ENCODE measurements around the gene NEUROD1.

Gene NEUROD1

DNA sequence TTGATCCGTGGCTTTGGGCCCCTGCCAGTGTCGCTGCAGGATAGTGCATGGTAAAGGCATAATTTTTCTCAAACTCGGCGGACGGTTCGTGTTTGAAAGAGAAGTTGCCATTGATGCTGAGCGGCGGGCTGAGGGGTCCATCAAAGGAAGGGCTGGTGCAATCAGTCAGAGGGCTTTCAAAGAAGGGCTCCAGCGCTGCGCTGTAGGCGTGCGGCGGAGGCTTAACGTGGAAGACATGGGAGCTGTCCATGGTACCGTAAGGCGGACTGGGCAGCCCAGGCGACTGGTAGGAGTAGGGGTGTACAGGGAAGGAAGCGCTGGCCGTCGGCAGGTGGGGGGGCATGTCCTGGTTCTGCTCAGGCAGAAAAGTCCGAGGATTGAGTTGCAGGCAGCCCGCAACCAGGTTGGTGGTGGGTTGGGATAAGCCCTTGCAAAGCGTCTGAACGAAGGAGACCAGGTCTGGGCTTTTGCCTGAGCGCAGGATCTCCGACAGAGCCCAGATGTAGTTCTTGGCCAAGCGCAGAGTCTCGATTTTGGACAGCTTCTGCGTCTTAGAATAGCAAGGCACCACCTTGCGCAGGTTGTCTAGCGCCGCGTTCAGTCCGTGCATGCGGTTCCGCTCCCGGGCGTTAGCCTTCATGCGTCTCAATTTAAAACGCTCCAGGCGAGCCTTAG lies 2.3 kb downstream of the NEUROD1 start:
- H3K4me3 ChIP-seq (IDR thresholded peaks at IDR 0.05; ENCODE audit: insufficient read depth, low read depth, low read length) = no peak overlapping the region
- no peaks in the 10 kb centered on the region for H3K36me3 ChIP-seq (ENCODE audit: insufficient read depth)
- H3K79me2 ChIP-seq (ENCODE audit: insufficient read depth, low read depth) = no peaks in the 10 kb centered on the region
- H3K4me2 ChIP-seq = no peak overlapping the region
- no peak overlapping the region for H3K9ac ChIP-seq
- TF ChIP-seq, protein P1, sequence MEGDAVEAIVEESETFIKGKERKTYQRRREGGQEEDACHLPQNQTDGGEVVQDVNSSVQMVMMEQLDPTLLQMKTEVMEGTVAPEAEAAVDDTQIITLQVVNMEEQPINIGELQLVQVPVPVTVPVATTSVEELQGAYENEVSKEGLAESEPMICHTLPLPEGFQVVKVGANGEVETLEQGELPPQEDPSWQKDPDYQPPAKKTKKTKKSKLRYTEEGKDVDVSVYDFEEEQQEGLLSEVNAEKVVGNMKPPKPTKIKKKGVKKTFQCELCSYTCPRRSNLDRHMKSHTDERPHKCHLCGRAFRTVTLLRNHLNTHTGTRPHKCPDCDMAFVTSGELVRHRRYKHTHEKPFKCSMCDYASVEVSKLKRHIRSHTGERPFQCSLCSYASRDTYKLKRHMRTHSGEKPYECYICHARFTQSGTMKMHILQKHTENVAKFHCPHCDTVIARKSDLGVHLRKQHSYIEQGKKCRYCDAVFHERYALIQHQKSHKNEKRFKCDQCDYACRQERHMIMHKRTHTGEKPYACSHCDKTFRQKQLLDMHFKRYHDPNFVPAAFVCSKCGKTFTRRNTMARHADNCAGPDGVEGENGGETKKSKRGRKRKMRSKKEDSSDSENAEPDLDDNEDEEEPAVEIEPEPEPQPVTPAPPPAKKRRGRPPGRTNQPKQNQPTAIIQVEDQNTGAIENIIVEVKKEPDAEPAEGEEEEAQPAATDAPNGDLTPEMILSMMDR (conservative IDR thresholded peaks at IDR 0.05; ENCODE audit: low read depth, low read length) = no peak
- no peaks in the 10 kb centered on the region for H4K20me1 ChIP-seq (ENCODE audit: insufficient read depth)
- no peak overlapping the region for H3K27ac ChIP-seq
- no peaks in the 10 kb centered on the region for H3K27me3 ChIP-seq (ENCODE audit: insufficient read depth, low read depth)
- no peaks in the 10 kb centered on the region for H3K4me1 ChIP-seq (ENCODE audit: low read depth, poor library complexity, severe bottlenecking)
- no peak overlapping the region for H2AFZ ChIP-seq (ENCODE audit: low read depth)

DNA sequence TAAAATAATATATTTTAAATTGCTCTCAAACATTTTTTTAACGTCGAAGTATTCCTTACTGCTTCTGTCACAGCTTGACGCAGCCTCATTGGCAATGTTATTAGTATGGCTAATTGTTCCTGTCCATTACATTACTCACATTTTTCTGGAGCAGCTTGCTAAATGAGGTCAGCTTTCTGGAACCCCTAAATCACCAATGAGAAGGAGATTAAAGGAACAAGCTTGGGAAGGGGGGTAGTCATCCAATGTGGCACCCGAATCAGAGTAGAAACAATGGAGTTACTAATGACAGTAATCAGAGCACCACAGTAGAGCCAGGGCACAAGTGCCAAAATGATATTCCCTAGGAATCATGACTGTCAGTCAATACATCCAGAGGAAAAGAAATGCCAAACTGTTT lies 5.1 kb downstream of the NEUROD1 start:
- Histone ChIP-seq H3K36me3 (ENCODE audit: insufficient read depth) (no peaks in the 10 kb centered on the region), H2AFZ (ENCODE audit: low read depth) (no peak overlapping the region), H4K20me1 (ENCODE audit: insufficient read depth) (no peaks in the 10 kb centered on the region), H3K4me2 (no peak overlapping the region), H3K9ac (no peak overlapping the region), H3K4me1 (ENCODE audit: low read depth, poor library complexity, severe bottlenecking) (no peaks in the 10 kb centered on the region), H3K4me3 (IDR thresholded peaks at IDR 0.05; ENCODE audit: insufficient read depth, low read depth, low read length) (no peak overlapping the region), H3K27me3 (ENCODE audit: insufficient read depth, low read depth) (no peaks in the 10 kb centered on the region), H3K79me2 (ENCODE audit: insufficient read depth, low read depth) (no peaks in the 10 kb centered on the region), H3K27ac (no peak overlapping the region)
- TF ChIP-seq, protein P1 (conservative IDR thresholded peaks at IDR 0.05; ENCODE audit: low read depth, low read length) = no peak

DNA sequence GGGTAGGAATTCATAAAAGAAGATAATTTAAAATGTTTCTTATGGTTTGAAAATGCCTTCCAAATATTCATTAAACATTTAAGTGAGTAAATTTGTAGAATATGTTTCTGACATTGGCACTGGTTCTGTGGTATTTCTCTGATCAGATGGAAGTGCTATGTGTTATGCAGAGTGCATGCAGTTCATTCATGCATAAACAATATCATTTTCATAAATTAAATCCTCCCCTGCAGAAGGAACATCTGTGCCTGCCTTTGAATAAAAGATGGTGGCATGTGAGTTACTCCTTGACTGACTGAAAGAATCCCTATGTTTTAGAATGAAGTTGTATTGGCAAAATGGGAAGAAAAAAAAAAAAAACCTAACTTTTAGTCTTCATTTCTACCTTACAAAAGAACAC lies 5.9 kb downstream of the NEUROD1 start:
- no peak overlapping the region for H2AFZ ChIP-seq (ENCODE audit: low read depth)
- no peaks in the 10 kb centered on the region for H3K4me1 ChIP-seq (ENCODE audit: low read depth, poor library complexity, severe bottlenecking)
- TF ChIP-seq, protein P1 (conservative IDR thresholded peaks at IDR 0.05; ENCODE audit: low read depth, low read length) = no peak
- H3K27me3 ChIP-seq (ENCODE audit: insufficient read depth, low read depth) = no peaks in the 10 kb centered on the region
- H3K79me2 ChIP-seq (ENCODE audit: insufficient read depth, low read depth) = no peaks in the 10 kb centered on the region
- no peak overlapping the region for H3K27ac ChIP-seq
- H3K9ac ChIP-seq = no peak overlapping the region
- H3K36me3 ChIP-seq (ENCODE audit: insufficient read depth) = no peaks in the 10 kb centered on the region
- no peaks in the 10 kb centered on the region for H4K20me1 ChIP-seq (ENCODE audit: insufficient read depth)
- H3K4me3 ChIP-seq (IDR thresholded peaks at IDR 0.05; ENCODE audit: insufficient read depth, low read depth, low read length) = no peak overlapping the region
- H3K4me2 ChIP-seq = no peak overlapping the region

- no peaks in the 10 kb centered on the region for H4K20me1 ChIP-seq (ENCODE audit: insufficient read depth)
- no peaks in the 10 kb centered on the region for H3K27me3 ChIP-seq (ENCODE audit: insufficient read depth, low read depth)
- H3K9ac ChIP-seq = no peak overlapping the region
- no peak overlapping the region for H3K4me2 ChIP-seq
- H3K36me3 ChIP-seq (ENCODE audit: insufficient read depth) = no peaks in the 10 kb centered on the region
- H3K79me2 ChIP-seq (ENCODE audit: insufficient read depth, low read depth) = no peaks in the 10 kb centered on the region
- no peak overlapping the region for H3K4me3 ChIP-seq (IDR thresholded peaks at IDR 0.05; ENCODE audit: insufficient read depth, low read depth, low read length)
- H3K27ac ChIP-seq = no peak overlapping the region
- TF ChIP-seq, protein P1 (conservative IDR thresholded peaks at IDR 0.05; ENCODE audit: low read depth, low read length) = no peak
- H2AFZ ChIP-seq (ENCODE audit: low read depth) = no peak overlapping the region
- no peaks in the 10 kb centered on the region for H3K4me1 ChIP-seq (ENCODE audit: low read depth, poor library complexity, severe bottlenecking)
Observed at GRCh38 chr2:181673173-181673572, 7.1 kb downstream of the NEUROD1 start.
